NCI-H2196 (cell line): Measurements from ENCODE around the gene HYAL2.

Experiments
- DNase-seq: peaks from one replicate; lab custom pipeline; 2025; ENCODE audit not compliant: unreplicated experiment; lab: John Stamatoyannopoulos, UW

HYAL2 gene

DNA sequence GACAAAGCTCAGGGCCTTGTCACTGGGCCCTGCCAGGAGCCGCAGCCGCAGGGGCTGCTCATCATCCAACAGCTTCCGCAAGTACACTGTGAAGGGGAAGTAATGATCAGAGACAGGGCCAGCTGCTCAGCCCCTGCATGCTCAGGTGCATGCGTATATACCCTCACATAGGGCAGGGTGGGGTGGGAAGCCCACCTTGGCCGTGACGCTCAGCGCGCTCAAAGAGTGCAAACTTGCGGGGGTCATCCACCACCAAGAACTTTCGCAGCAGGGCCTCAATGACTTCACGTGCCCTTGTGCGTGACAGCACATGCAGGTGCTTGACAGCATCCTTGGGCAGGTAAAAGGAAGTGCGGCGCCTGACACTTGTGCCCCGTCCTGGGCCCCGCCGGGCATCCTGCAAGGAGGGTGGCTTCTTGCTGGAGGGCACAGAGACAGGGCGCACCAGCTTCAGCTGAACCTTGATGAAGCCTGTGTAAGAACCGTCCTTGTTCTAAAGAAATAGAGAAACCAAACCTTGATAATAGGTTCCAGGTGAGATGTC lies 8.9 kb upstream of the HYAL2 start:
- DNase-seq = no peak

DNA sequence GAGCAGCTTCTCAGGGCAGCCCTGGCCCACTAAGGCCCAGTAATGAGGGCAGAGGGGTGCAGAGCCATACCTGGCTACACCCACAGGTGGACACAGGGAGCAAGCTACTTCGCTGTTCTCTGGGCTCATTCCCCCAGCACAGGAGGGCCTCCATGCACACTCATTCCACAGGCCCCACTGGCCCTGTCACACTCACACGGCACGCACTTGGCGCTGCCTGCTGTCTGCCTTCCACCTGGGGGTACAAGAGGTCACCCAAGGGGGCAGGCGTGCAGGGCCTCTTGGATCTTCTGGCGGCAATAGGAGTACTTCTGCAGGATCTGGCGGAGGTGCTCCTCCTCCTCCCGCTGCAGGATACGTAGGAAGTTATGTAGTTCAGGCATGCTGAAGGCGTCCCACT lies 7.8 kb upstream of the HYAL2 start:
- DNase-seq = no peak

DNA sequence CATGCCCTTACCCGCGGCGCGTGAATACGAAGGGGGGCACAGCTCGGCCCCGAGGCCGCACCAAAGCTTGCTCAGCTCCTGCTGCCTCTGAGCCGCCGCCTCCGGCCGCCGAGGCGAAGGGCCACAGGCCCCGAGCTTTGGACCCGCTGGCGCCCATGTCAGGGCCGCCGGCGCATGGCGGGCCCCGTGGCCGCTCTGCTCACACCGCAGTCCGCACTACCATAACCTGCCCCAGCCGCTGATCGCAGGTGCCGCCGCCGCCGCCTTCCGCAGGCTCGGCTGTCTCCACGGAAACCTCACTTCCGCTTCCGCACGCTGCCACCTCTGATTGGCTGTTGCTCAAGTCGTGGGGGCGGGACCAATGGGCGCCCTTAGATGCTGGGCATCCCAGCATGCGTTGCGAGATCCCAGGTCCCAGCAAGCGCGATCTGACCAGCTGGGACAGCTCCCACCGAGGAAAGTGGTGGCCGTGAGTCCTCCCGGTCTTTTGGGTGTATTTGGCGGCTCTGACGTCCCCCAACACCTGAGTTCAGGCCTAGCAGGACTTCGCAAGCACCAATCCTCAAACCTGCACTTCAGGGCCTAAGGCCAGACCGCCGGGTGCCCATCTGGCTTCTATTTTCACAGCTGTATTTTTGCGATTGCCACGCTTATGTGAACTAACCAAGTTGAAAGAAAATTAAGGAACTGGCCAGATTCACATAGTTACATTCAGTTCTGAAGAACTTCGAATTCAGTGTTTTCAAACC lies 5.6 kb upstream of the HYAL2 start, which contains the start of gene TUSC2:
Gene TUSC2 (minus strand): TSS at position 281 of the 749 bp plus-strand sequence. CDS start 124 bp downstream, at position 157.
- DNase-seq = peak; percentile 89

DNA sequence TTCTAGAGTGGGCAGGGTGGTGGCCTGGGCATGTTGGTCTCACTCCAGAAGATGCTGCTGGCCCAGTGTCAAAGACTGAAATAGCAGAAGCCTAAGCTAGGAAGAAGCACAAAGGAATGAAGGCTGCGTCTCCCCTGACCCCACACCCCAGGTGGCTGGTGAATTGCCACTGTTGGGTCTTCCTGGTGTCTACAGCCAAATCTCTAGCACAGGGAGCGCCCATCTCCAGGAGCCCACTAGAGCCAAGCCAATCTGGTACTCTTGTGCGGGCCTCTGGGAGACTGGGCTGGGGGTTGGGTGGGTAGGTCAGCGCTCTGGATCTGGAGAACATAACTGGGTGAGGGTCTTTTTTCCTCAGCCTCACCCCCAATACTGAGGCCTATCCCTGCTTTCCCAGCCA lies 4.6 kb upstream of the HYAL2 start:
- DNase-seq = no peak

DNA sequence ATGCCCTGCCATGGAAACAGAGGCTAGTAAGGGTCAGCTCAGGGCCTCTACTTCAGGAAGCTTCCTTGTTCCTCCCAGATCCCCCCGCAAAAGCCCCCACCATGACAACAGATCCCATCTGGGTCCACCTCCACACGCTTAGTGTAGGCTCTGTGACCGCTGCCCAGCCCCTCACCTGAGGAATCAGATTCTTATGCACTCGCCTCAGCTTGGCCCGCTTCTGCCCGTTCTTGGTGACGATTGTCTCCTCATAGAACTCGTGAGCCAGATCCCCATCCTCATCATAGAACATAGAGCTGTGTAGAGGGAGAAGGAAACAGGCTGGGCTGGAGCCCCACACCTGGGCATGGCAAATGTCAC lies 3.6 kb upstream of the HYAL2 start:
- DNase-seq = no peak

DNA sequence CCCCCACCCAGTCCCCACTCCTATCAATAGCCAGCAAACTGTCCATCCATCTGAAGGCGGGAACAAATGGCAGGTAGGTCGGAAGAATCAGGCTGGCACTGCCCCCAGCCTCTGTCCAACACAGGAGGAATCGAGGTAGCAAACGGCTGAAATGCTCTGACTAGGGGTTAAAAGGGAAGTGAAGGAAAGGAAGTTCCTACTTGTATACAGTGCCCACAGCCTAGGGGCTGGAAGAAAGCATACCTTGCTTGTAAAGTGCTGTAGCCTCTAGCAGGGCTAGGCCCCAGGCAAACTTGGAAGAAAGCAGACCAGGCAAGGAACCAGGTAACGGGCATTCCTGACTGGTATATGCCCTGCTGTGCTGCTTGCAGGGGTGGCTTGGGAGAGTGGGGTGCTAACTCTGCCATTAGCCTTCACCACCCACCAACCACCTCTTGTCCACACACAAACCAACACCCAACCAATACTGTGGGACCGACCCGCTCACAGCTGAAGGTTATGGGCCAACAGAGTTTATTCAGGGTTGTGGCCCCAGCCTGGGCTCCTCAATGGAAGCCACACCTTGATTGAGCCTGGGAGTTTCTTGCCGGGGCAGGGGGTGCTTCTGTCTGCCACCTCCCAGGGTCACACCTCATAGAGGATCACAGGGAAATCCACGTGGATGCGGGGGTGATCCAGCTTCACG lies 3.1 kb upstream of the HYAL2 start:
- DNase-seq = no peak

DNA sequence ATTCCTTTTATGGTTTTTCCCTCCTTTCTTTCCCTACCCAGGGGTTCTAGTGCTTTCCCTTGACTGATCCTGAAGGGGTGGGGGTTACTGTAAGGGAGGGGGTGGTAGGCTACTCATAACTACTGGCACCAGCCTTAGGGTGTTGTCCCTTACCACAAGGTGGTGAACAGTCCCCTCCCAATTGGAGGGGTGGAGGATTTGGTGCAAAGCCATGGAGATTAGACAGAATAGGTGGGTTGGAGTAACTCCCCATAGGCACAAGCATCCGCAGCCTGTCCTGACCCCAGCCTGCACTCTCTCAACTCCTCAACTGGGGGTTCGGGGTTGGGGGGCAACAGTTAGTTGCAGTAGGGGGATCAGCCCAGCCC lies 2.6 kb upstream of the HYAL2 start:
- DNase-seq = no peak

DNA sequence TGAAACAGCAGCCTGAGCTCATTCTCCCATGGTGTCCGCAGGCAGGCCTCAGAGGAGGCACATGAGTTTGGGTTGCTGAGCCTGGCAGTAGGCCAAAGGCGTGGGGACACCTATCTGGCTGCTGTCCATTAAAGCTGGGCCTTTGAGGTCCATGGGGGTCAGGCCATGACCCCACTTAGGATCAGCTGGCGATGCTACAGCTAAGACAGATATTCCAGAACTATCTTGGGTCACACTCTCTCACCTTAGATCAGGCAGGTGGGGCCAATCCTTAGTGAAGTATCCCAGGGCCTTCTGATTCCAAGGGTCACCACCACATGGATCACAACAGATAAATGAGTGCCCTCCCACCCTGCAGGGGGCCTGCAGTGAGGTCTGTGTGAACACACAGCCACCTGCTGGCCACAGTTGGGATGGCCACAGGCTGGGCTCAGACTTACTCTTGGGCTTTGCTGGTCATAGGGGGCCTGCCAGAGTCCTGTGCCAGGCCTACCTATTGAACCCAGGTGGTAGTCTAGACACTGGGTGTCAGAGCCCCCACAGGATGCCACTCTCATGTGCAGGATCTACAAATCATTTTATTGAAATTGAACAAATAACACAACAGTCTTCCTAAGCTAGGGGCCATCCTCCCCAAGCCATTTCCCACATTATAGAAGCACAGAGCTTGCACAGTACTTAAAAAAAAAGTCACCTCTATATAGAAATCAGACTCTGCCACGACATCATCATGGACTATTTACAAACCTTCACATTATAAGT lies 2.0 kb upstream of the HYAL2 start:
- peak; percentile 63 for DNase-seq

DNA sequence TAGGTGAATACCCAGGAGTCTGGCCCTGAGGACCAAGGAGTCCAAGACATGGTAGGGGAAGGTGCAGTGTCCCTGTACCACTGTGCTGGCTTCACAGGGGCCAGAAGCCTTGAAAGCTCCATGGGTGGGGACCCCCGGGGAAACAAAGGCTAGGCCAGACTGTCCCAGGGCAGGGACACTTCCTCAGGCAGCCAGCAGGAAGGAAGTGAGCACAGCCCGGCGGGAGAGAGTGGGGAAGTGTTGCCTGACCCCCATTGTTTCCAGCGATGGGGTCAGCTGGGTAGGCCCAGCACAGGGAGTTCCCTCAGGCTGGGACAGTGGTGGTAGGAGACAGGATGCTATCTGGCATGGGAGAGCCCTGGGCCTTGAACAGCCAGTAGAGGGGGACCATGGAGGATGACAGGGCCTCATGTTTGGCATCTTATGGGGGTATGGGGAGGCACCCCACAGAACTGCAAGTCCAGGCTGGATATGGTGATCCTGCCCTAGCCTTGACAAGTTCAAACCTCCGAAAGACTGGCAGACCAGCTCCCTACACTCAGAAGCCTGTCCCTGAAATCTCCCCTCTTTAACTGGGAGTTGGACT lies 1.2 kb upstream of the HYAL2 start:
- DNase-seq = no peak

DNA sequence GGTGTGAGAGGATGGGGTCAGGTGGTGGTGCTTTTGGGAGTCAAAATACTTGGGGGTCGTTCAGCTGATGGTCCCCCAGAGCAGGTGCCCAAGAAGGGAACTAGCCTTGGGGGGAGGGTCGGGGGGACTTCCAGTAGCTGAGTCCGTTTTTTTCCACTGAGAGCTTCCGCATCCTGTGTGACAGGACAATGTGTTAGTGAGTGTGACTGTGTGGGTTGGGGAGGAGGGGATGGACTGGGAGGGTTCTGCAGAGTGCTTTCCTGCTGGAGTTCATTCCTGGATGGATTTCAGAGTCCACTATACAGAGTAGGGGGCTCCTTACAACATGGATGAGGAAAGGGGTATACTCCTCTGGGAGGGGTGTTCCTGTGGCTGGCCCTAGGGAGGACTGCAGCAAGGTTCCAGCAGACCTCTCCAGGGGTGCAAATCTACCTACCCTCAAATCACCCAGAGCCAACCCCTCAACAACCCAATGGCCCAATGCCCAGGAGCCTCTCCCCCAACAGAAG lies 601 bp upstream of the HYAL2 start:
- no peak for DNase-seq

DNA sequence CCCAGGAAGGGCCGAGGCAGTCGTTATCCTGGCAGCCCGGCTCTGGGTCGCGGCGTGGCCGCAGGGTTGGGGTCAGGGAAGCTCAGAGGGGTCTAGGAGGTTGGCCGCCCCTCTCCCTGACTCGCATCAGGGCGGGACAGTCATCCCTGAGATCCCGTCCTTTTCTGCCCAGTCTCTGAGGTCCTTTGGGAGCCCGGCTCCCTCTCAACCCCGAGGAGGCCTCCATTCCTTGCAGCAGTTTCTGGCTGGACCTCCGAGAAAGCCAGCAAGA lies 495 bp downstream of the HYAL2 start:
- DNase-seq = no peak

DNA sequence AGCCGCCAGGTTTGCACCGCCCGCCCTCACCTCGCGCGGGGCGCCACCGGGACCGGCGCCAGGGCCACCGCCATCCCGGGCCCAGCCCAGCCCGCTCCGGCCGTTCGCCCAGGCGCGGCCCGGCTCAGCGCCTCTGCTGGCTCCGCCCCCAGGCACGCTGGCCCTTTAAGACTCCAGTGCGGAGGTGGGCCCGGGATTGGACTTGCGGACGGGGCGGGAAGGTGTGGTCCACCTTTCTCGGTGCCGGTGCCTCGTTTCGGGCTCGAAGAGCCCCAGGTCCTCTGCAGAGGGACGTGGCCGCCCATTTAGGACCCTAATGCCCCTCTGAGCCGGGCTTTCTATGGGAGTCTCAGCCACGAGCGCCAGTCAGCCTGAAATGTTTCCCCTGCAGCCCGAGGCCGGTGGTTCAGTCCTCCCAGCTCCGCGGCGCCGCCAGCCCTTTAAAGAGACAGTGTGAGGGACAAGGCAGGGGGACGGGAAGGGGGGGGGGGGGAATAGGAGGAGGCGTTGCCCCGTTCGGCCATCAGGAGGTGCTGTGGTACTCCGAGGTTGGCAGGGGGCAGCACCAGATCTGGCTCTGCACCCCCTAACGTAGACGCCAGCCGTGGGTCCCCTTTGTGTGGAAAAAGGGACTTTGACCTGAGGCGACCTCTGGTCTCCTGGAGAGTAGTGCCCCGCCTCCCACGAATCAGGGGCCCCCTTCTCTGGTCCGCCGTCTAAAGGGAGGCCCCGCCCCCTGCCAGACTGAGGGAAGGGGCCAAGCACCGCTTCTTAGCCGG lies 1.0 kb downstream of the HYAL2 start:
- DNase-seq = peak; percentile 74

DNA sequence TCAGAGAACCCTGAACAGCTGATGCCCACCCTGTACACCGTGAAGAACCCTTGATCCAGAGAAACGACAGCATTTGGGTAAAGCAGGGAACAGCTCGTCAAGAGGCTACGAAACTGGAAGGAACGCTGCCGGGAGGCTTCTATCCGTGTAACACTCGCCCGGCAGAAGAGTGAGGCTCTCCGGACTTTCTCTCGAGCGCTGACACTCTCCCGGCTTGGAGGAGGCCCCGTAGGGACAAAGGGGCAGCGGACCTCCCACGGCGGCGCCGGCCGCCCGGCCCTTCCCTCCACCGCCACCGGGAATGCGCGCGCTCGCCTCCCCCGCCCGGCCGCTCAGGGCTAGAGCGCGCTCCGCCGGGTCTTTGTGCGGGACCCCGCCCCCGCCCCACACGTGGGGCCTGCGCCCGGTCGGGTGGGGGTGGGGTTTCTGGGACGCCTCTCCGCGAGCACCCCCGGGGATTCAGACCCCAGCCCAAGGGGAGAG lies 1.7 kb downstream of the HYAL2 start:
- DNase-seq = peak; percentile 58

DNA sequence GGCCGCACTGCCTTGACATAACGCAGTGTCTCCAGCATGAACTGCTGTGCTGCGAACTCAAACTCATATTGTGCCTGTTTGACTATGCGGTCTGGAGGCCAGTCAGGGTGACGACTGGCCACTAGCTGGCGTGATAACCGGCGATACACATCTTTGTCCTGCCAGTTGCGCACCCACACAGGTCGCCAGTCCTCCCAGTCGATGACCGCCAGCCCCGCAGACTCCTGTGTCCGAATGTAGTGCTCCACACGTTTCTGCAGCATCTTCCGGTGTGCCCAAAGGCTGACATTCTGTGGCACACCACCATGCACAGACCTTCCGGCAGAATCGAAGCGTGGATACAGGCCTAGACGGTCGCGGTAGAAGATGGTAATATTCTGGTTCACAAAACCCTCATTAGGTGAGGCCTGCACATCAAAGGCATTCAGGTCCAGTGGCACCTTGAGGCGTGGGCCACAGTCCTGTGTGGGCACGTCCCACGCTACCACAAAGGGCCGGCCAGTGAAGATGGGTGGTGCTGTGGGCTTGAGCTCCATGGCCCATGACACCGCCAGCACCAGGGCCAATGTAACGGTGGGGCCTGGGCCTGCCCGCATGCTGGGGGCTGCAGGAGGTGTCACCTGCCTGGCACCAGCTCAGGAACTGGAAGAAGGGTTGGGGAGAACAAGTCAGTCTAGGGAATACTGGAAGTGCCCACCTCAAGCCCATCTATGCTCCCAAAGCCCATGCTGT lies 2.5 kb downstream of the HYAL2 start:
- DNase-seq = no peak

DNA sequence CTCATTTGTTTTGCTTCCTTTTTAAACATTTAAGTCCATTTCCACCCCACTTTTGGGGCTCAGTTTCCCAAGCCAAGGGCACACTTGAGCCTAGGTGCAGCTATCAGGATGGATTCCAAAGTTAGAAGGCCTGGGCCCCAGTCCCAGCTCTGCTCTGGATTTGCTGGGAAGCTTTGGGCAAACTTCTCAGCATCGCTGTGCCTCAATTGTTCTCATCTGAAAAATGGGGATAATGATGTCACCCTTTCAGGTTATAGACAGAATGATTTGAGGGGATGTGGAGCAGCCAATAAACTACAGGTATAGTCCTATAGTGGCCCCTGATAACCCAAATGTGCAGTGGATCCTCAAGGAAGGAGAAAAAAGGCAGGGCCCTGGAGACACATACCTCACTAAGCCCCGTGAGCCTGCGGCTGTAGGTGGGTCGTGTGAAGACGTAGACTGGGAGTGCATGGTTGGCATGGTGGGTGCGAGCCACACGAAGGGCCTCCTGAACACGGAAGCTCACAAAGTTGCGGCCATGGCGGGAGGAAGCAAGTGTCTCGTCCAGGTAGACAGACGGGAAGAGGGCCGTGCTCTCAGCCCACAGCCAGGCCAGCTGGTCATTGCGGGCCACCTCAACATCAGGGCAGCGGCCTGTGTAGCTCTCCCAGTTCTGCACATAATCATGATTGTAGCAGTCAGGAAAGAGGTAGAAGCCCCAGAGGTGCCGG lies 3.2 kb downstream of the HYAL2 start:
- no peak for DNase-seq

DNA sequence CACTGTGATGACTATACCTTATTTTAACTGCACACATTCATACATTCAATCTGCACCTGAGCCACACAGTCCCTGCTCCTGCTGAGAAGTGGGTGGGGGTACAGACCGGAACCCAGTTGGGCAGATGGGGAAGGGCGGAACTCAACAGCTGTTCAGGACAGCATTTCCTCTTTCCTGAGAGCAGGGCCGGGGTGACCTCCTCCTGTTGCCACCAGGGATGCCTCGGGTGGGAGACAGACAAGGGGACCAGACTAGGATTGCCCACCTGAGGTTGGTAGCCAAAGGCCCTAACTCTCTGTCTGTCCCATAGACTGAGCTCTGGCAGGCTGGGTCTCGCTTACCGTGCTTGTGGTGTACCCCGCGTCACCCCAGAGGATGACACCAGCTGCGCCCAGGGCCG lies 3.9 kb downstream of the HYAL2 start:
- no peak for DNase-seq

DNA sequence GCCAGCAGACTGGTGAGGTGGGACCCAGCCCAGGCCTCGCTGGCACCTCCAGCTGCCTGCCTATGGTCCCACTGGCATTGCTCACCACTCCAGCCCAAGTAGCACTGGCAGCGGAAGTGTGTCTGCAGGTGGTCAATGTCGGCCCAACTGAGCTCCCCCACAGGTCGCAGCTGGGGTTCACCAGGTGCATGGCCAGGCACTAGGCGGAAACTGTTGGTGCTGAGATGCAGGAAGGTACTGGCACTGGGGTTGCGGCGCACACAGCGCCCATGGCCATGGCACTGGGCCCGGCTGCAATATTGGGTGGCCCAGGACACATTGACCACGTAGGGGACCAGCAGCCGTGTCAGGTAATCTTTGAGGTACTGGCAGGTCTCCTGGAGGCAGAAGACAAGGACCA lies 4.4 kb downstream of the HYAL2 start:
- DNase-seq = no peak

DNA sequence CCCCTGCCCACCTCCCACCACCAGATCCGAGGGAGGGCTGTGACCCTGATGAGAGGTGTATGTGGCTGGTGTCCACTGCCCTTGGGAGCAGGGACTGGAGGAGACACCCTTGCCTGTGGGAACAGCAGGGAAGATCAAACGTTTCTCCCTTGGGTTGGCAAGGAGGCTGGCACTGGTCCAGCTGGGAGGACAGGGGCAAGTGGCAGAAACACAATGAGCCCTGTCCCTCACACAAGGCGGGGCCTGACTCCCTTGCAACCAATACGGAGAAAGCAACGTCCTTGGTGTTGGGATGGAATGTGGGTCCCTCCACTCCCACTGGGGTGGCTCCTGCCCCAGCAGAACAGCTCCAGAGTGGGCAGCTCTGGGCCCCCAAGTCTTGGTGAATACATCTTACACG lies 5.2 kb downstream of the HYAL2 start:
- peak; percentile 11 for DNase-seq

DNA sequence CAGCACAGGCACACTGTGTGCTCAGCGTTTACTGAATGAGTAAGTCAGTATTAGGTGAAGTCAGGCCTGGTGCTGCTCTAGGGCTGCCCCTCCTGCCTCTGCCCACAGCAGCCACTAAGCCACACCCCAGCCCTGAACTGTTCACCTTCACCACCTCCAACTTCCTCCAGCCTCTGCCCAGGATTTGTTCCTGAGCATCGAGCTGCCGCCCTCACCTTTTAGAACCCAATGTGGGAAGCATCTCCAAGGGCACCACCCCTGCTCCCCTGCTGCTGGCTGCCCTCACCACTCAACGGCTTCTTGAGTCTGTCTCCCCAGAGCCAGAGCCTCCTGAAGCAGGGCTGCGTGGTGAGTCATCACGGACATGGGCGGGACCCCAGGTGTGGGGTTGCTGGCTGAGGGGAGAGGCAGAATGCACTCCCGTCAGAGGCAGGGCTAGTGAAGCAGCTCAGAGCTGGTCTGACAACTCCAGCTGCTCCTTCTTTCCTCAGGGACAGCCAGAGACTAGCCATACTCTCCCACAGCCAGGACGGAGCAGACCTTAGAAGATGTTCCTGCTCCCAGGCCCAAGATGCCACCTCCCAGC lies 5.8 kb downstream of the HYAL2 start:
- DNase-seq = peak; percentile 49
